ENCODE results near the gene DMGDH.

- TF ChIP-seq CTCF (conservative IDR thresholded peaks at IDR 0.05; ENCODE audit: low read depth, low read length): no peak
- TF ChIP-seq USF2 (IDR thresholded peaks at IDR 0.05; ENCODE audit: low read depth, low read length): no peak
- TF ChIP-seq RAD21 (IDR thresholded peaks at IDR 0.05; ENCODE audit: low read length): no peak
- TF ChIP-seq POLR2A (IDR thresholded peaks at IDR 0.05; ENCODE audit: low read depth, low read length): no peak
- no peak for TF ChIP-seq SMC3 (IDR thresholded peaks at IDR 0.05; ENCODE audit: low read depth, low read length)
- no peak for TF ChIP-seq FOS (IDR thresholded peaks at IDR 0.05; ENCODE audit: low read depth, low read length)
- no peak for TF ChIP-seq CEBPB (IDR thresholded peaks at IDR 0.05; ENCODE audit: low read depth, low read length)
- TF ChIP-seq CHD1 (IDR thresholded peaks at IDR 0.05; ENCODE audit: low read depth, low read length): no peak
- TF ChIP-seq RCOR1 (IDR thresholded peaks at IDR 0.05; ENCODE audit: insufficient replicate concordance, low read length): no peak
- no peak for TF ChIP-seq BHLHE40 (IDR thresholded peaks at IDR 0.05; ENCODE audit: low read depth, low read length)
Observed at GRCh38 chr5:78974011-78974410, 95.5 kb downstream of the DMGDH start.
